ENCODE results near the gene AP1AR. TPM values are rescaled to one million over a fixed set of nuclear protein-coding genes. Genes with fewer than 3 reads are reported as not detected.

The AP1AR gene
- total and polyA plus RNA-seq, 2 donors (not counting 3 experiments of a cell fraction or from before 2014, with no cell fraction given), result 6.6 to 18.6 TPM

DNA sequence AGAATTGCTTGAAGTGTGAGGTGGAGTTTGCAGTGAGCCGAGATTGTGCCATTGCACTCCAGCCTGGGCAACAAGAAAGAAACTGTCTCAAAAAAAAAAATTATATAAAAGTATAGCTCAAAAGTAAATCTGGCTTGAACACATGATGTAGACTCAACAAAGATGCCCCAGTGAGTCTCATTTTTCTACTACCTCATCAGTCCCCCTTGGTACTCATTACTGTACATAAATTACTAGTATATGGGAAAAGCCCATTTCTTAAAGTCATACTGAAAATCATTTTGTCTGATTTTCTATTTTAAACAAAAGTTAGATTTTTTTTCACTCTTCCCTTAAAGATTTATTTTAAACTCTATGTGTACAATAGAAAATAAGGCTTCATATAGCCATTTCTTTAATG is 47.1 kb upstream of the AP1AR start:
- no peaks in the 10 kb centered on the region for H3K4me1 ChIP-seq (ENCODE audit: control insufficient read depth, extremely low read depth, insufficient read depth, low read length)
- H3K9ac ChIP-seq (replicated peaks; ENCODE audit: extremely low read depth, insufficient read depth, low read length), result no peak overlapping the region
- DNase-seq (ENCODE audit: low read depth, low spot score), result no peak
- no peaks in the 10 kb centered on the region for H3K9me3 ChIP-seq (replicated peaks; ENCODE audit: control insufficient read depth, insufficient read depth, low read length)
- no peak overlapping the region for H3K4me2 ChIP-seq (ENCODE audit: insufficient read depth, low read length)
- intact Hi-C loops (cut with micrococcal nuclease) (no loop called here), dilution Hi-C loops (cut with MboI; ENCODE audit: extremely low pct_ligation_motif_present, low sequenced_read_pairs) (no loop called here)
- H3K36me3 ChIP-seq (ENCODE audit: control insufficient read depth in 2 of 2, extremely low read depth in 1 of 2, insufficient read depth in 2 of 2, low read length in 2 of 2), result no peaks in the 10 kb centered on the region
- FAIRE-seq, result no peak
- no peaks in the 10 kb centered on the region for H4K20me1 ChIP-seq (replicated peaks; ENCODE audit: control insufficient read depth, extremely low read depth, insufficient read depth, low read length)
- no TSS peak for BruUV-seq (replicated peaks)
- H3K27me3 ChIP-seq (ENCODE audit: control insufficient read depth in 2 of 2, insufficient read depth in 2 of 2, low read length in 2 of 2), result no peaks in the 10 kb centered on the region
- no peak for TF ChIP-seq POLR2AphosphoS5 (IDR thresholded peaks at IDR 0.05; ENCODE audit: insufficient read depth, low read depth, low read length)
- no peak for TF ChIP-seq JUN (IDR thresholded peaks at IDR 0.05; ENCODE audit: borderline replicate concordance, insufficient read depth, insufficient read length, low read depth)
- TF ChIP-seq POLR2A (IDR thresholded peaks at IDR 0.05; ENCODE audit: low read depth, low read length), result no peak
- TF ChIP-seq, protein P1, sequence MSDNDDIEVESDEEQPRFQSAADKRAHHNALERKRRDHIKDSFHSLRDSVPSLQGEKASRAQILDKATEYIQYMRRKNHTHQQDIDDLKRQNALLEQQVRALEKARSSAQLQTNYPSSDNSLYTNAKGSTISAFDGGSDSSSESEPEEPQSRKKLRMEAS (IDR thresholded peaks at IDR 0.05; ENCODE audit: insufficient read depth, insufficient read length), result no peak
- TF ChIP-seq, protein P2, sequence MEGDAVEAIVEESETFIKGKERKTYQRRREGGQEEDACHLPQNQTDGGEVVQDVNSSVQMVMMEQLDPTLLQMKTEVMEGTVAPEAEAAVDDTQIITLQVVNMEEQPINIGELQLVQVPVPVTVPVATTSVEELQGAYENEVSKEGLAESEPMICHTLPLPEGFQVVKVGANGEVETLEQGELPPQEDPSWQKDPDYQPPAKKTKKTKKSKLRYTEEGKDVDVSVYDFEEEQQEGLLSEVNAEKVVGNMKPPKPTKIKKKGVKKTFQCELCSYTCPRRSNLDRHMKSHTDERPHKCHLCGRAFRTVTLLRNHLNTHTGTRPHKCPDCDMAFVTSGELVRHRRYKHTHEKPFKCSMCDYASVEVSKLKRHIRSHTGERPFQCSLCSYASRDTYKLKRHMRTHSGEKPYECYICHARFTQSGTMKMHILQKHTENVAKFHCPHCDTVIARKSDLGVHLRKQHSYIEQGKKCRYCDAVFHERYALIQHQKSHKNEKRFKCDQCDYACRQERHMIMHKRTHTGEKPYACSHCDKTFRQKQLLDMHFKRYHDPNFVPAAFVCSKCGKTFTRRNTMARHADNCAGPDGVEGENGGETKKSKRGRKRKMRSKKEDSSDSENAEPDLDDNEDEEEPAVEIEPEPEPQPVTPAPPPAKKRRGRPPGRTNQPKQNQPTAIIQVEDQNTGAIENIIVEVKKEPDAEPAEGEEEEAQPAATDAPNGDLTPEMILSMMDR (IDR thresholded peaks at IDR 0.05; ENCODE audit: extremely low read depth in 1 of 2, insufficient read depth in 1 of 2, low read depth in 1 of 2, low read length in 2 of 2), result no peak
- TF ChIP-seq MYC (IDR thresholded peaks at IDR 0.05; ENCODE audit: low read depth, low read length), result no peak
- TF ChIP-seq EZH2 (IDR thresholded peaks at IDR 0.05; ENCODE audit: borderline replicate concordance, low read depth, low read length, severe bottlenecking), result no peak
- TF ChIP-seq GATA2 (IDR thresholded peaks at IDR 0.05; ENCODE audit: insufficient read depth, insufficient read length, low read depth, low read length), result no peak
- no peak for TF ChIP-seq FOS (IDR thresholded peaks at IDR 0.05; ENCODE audit: borderline replicate concordance, insufficient read depth, low read length)
- H2AFZ ChIP-seq (ENCODE audit: low read depth, low read length), result no peak overlapping the region
- no peak overlapping the region for H3K4me3 ChIP-seq (replicated peaks in 1 of 3; ENCODE audit: insufficient read depth in 1 of 3, low read depth in 1 of 3, low read length in 3 of 3)
- no peak overlapping the region for H3K27ac ChIP-seq (ENCODE audit: insufficient read depth, low read depth, low read length)
- H3K79me2 ChIP-seq (ENCODE audit: control insufficient read depth, insufficient read depth, low read length), result peaks cover 11% of the 10 kb centered on the region
- ChIA-PET POLR2A (no interaction called here), CTCF (no interaction called here)
- H3K9me1 ChIP-seq (replicated peaks; ENCODE audit: control insufficient read depth, extremely low read depth, insufficient read depth, low read length), result no peaks in the 10 kb centered on the region
